CD4-positive, alpha-beta memory T cell (primary cell): ENCODE results near the gene MAPKBP1. TPM values are rescaled to one million over a fixed set of nuclear protein-coding genes. Genes with fewer than 3 reads are reported as not detected.

ENCODE experiments used
- CTCF ChIA-PET: fragments of 350-600 bp; sonication (Branson Sonifier 250); formaldehyde crosslinking; loops from one replicate; lab custom pipeline; 2021; ENCODE audit warnings: inconsistent platforms; ENCODE audit not compliant: partially characterized antibody; lab: Charles Lee
- POLR2A ChIA-PET: fragments of 350-600 bp; sonication (Branson Sonifier 250); formaldehyde crosslinking; loops from one replicate; lab custom pipeline; 2021; ENCODE audit not compliant: partially characterized antibody; lab: Charles Lee
- DNase-seq, 5 donors: peaks; one replicate each; pipeline versions ENCODE4 v3.0.0 to v3.0.0-alpha.2; 2020 to 2022; ENCODE audit warnings: mixed read lengths in 1 of 5
- H3K27ac ChIP-seq: one replicate; pipeline ENCODE4 v1.7.0; 2013; ENCODE audit warnings: low read depth, low read length
- H3K27me3 ChIP-seq: 2 replicates; pipeline ENCODE4 v1.7.0; 2013; ENCODE audit warnings: mild to moderate bottlenecking, low read length, moderate library complexity; ENCODE audit not compliant: insufficient read depth
- H3K36me3 ChIP-seq: 2 replicates; pipeline ENCODE4 v1.7.0; 2013; ENCODE audit warnings: mild to moderate bottlenecking, low read length, moderate library complexity; ENCODE audit not compliant: insufficient read depth
- H3K4me1 ChIP-seq: 2 replicates; pipeline ENCODE4 v1.7.0; 2013; ENCODE audit warnings: mild to moderate bottlenecking, low read length, moderate library complexity; ENCODE audit not compliant: insufficient read depth
- H3K4me3 ChIP-seq, 2 donors: one replicate each; pipeline ENCODE4 v1.7.0; 2013; ENCODE audit warnings: low read length in 2 of 2, mild to moderate bottlenecking in 1 of 2
- H3K9me3 ChIP-seq, 2 donors: one replicate each; pipeline ENCODE4 v1.7.0; 2013; ENCODE audit warnings: low read length in 2 of 2, control low read depth in 1 of 2; ENCODE audit not compliant: control insufficient read depth in 1 of 2
- H3K27ac Mint-ChIP-seq, 7 donors: one replicate each; pipeline ENCODE4 v1.8.0; 2020 to 2021; ENCODE audit warnings: mixed read lengths in 7 of 7, mild to moderate bottlenecking in 6 of 7, inconsistent platforms in 3 of 7, moderate library complexity in 3 of 7
- H3K27me3 Mint-ChIP-seq, 2 donors: one replicate each; pipeline ENCODE4 v1.8.0; 2020 to 2021; ENCODE audit warnings: mixed read lengths in 2 of 2
- H3K36me3 Mint-ChIP-seq, 2 donors: one replicate each; pipeline ENCODE4 v1.8.0; 2020 to 2021; ENCODE audit warnings: mixed read lengths in 2 of 2, inconsistent platforms in 1 of 2, mild to moderate bottlenecking in 1 of 2
- H3K4me1 Mint-ChIP-seq, 4 donors: one replicate each; pipeline ENCODE4 v1.8.0; 2020 to 2021; ENCODE audit warnings: mixed read lengths in 4 of 4, mild to moderate bottlenecking in 1 of 4
- H3K4me3 Mint-ChIP-seq, 8 donors: one replicate each; pipeline ENCODE4 v1.8.0; 2020 to 2021; ENCODE audit warnings: mixed read lengths in 8 of 8, mild to moderate bottlenecking in 7 of 8, moderate library complexity in 6 of 8, inconsistent platforms in 3 of 8
- H3K9me3 Mint-ChIP-seq, 8 donors: one replicate each; pipeline ENCODE4 v1.8.0; 2020 to 2021; ENCODE audit warnings: mixed read lengths in 8 of 8, mild to moderate bottlenecking in 5 of 8, inconsistent platforms in 3 of 8, moderate library complexity in 1 of 8
- intact Hi-C: fragments of 100-400 bp; cut with micrococcal nuclease; formaldehyde crosslinking; loops from one replicate; pipeline ENCODE4 v1.15.1; 2023
- polyA plus RNA-seq, 2 donors: library from polyadenylated mRNA; unstranded; fragments of 300-500 nt; fragmentation: Illumina TruSeq; gene quantifications; one replicate each; pipeline ENCODE4 v1.2.3, GENCODE V29; 2021
- total RNA-seq, 2 experiments: library from RNA; stranded (reverse); gene quantifications; one replicate each; pipeline ENCODE4 v1.2.3, GENCODE V29; 2021

The MAPKBP1 gene
- total and polyA plus RNA-seq, 4 experiments from 2014 or later = 0.87 to 42.6 (median 21.7) TPM

DNA sequence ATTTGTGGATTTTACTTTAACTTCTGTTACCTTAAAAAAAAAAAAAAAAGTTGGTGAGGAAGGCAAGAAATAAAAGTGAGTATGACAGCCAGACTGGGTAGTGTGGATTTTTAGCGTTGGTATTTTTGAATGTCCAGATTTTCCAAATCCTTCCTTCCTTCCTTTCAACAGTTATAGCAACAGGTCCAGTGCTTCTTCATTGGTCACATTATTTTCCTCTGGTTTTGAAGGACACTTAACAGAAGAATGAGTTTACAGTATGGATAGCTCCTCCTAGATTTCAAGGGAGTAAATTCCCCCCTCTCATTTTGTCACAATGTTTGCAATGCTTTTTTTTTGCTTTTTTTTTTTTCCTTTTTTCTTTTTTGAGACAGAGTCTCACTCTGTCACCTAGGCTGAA is 6.4 kb downstream of the MAPKBP1 start:
- no peaks in the 10 kb centered on the region for H3K9me3 ChIP-seq
- no peak overlapping the region for H3K4me3 ChIP-seq
- no peak overlapping the region for H3K27ac Mint-ChIP-seq
- H3K4me1 Mint-ChIP-seq = peaks cover 38 to 52% (median 45%) of the 10 kb centered on the region in 4 donors
- no peaks in the 10 kb centered on the region for H3K36me3 ChIP-seq
- no peak overlapping the region for H3K4me3 Mint-ChIP-seq
- no peaks in the 10 kb centered on the region for H3K27me3 ChIP-seq
- no peaks in the 10 kb centered on the region for H3K27me3 Mint-ChIP-seq
- peaks cover 31% of the 10 kb centered on the region for H3K4me1 ChIP-seq
- DNase-seq = no peak
- POLR2A ChIA-PET = no interaction called here
- no peak overlapping the region for H3K27ac ChIP-seq
- no peaks in the 10 kb centered on the region for H3K9me3 Mint-ChIP-seq
- H3K36me3 Mint-ChIP-seq = peaks cover 8 to 19% of the 10 kb centered on the region in 2 donors
- intact Hi-C loops = no loop called here
- CTCF ChIA-PET = interaction anchor here (1.0 to 12.3 kb wide), 2 partner anchors 14 to 29 kb away, joined by 4 to 327 read pairs; no protein-coding TSS in a partner anchor

DNA sequence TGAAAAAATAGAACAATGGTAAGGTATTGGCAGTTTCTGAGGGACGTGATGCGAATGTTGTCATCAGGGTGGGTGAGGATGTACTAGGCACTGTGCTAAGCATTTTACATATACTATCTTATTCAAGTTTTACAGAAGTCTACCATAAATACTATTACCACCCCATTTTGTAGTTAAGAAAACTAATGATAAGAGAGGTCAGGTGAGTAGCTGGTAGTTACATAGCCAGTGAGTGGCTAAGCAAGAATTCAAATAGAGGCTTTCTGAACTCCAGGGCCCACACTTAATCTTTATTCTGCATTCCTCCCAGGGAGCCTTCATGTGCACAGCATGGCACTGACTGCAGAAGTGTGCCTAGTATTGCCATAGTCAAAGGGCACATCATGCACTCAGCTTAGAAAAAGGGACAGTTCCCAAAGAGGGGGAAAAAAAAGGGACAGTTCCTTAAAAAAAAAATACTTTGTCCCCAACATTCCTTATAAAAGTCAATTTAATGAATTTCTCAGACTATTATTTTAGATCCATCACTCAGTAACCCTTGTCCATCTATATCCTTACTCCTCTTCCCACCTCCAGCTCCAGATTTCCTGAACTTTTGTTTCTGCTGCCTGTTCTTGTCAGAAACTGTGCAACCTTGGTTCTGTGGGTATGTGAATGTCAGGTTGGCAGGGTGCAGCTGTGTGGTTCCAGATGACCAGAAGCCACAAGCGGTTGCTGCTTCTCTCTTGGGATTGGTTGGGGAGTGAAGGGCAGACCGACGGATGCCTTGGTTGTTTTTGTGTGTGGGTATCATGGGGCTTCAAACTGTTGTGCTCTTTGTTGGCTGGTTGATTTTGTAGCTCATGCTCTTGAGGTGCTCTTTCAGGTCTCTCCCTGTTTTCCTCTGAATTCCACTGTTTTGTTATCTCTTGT is 8.3 kb downstream of the MAPKBP1 start:
- ChIA-PET CTCF (interaction anchor here (0.9 to 3.2 kb wide), 2 partner anchors 9 to 28 kb away, joined by 4 to 25 read pairs; partner anchors contain the start of gene MAPKBP1), POLR2A (interaction anchor here (1.4 kb wide), 1 partner anchor 9 kb away, joined by 5 read pairs; the partner anchor contains the start of gene MAPKBP1)
- Histone ChIP-seq H3K27ac (no peak overlapping the region), H3K36me3 (no peaks in the 10 kb centered on the region), H3K4me3 (no peak overlapping the region), H3K4me1 (peaks cover 12% of the 10 kb centered on the region), H3K9me3 (no peaks in the 10 kb centered on the region), H3K27me3 (no peaks in the 10 kb centered on the region)
- Mint-ChIP-seq H3K27ac (no peak overlapping the region), H3K27me3 (no peaks in the 10 kb centered on the region), H3K36me3 (peaks cover 8 to 19% of the 10 kb centered on the region in 2 donors), H3K9me3 (no peaks in the 10 kb centered on the region), H3K4me1 (peaks cover 25 to 36% (median 28%) of the 10 kb centered on the region in 4 donors), H3K4me3 (no peak overlapping the region)
- no peak for DNase-seq
- intact Hi-C loops = no loop called here

DNA sequence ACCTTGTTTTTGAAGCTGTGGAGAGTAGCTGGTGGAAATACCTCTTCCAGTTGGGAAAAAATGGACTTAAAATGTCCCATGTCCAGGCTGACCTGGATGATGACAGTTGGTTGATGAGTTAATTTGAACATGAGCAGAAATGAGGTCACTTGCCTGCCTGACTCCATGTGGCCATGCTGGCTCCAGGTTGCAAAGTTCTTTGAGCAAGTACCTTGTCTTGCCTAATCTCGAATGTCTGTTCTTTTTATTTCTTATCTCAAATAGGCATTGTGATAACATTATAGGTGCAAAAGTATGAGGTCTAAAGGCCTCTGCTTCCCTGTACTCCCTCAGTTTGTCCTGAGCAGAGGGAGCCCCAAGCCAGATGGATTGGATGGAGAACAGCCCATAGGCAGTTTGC is 9.0 kb downstream of the MAPKBP1 start:
- Mint-ChIP-seq H3K36me3 (peaks cover 8 to 19% of the 10 kb centered on the region in 2 donors), H3K4me3 (no peak overlapping the region), H3K27ac (no peak overlapping the region), H3K27me3 (no peaks in the 10 kb centered on the region), H3K4me1 (peaks cover 22 to 30% (median 23%) of the 10 kb centered on the region in 4 donors), H3K9me3 (no peaks in the 10 kb centered on the region)
- H3K36me3 ChIP-seq = no peaks in the 10 kb centered on the region
- H3K27ac ChIP-seq = no peak overlapping the region
- H3K27me3 ChIP-seq = no peaks in the 10 kb centered on the region
- no peak for DNase-seq
- CTCF ChIA-PET = interaction anchor here (0.9 to 3.2 kb wide), 3 partner anchors 10 to 28 kb away, joined by 3 to 25 read pairs (median 4); partner anchors contain the start of gene MAPKBP1
- H3K9me3 ChIP-seq = no peaks in the 10 kb centered on the region
- no peak overlapping the region for H3K4me3 ChIP-seq
- H3K4me1 ChIP-seq = peaks cover 5% of the 10 kb centered on the region
- intact Hi-C loops = no loop called here
- POLR2A ChIA-PET = interaction anchor here (1.4 to 1.5 kb wide), 2 partner anchors 9 kb away, joined by 5 to 6 read pairs; partner anchors contain the start of gene MAPKBP1

DNA sequence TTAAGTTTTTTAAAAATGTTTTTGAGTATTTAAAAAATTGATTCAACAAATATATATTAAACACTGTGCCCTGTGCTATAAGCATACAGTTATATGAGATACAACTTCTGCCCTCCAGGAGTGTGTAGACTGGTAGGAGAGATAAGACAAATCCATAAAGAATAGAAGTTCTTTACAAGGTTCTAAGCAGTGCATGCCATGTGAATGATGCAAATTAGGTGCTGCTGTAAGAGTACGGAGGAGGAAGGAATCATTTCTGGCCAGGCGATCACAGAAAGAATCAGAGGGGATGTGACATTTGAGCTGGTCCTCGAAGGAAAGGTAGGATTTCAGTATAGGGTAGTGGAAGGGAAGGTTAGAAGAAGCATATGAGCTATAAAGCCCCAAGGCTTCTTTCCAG is 14.0 kb downstream of the MAPKBP1 start:
- H3K4me3 ChIP-seq = no peak overlapping the region
- no peak for DNase-seq
- H3K4me1 ChIP-seq = peaks cover 19% of the 10 kb centered on the region
- no peak overlapping the region for H3K27ac ChIP-seq
- intact Hi-C loops = no loop called here
- Mint-ChIP-seq H3K27ac (peak overlapping the region in 1 of 7 donors; percentile 23), H3K36me3 (peaks cover 0 to 3% of the 10 kb centered on the region in 2 donors), H3K9me3 (no peaks in the 10 kb centered on the region), H3K4me1 (peaks cover 31 to 45% (median 37%) of the 10 kb centered on the region in 4 donors), H3K4me3 (no peak overlapping the region), H3K27me3 (no peaks in the 10 kb centered on the region)
- no peaks in the 10 kb centered on the region for H3K9me3 ChIP-seq
- H3K36me3 ChIP-seq = no peaks in the 10 kb centered on the region
- POLR2A ChIA-PET = interaction anchor here (1.5 kb wide), 1 partner anchor 11 kb away, joined by 3 read pairs; no protein-coding TSS in a partner anchor
- CTCF ChIA-PET = interaction anchor here (0.5 to 1.1 kb wide), 2 partner anchors 11 to 54 kb away, joined by 3 read pairs; no protein-coding TSS in a partner anchor
- H3K27me3 ChIP-seq = no peaks in the 10 kb centered on the region

DNA sequence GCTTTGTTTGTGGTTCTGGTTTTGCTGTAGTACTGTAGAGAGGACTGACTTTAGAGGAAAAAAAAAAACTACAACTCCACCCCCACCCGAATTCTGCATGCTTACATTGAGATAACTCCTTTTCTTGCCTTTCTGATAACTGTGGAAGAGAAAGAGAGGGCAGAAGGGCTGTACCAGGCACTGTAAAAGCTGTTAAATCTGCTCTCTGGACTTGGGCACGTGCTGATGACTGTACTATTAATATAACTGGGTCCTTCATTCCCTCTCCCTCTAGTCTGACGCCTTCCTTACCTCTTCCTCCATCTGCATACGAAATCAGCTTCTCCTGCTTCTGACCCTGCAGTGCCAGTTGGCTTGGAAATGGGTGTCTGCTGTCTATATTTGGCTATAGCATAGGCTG is 15.0 kb downstream of the MAPKBP1 start:
- ChIA-PET CTCF (interaction anchor here (1.1 to 1.5 kb wide), 2 partner anchors 16 to 22 kb away, joined by 4 read pairs; no protein-coding TSS in a partner anchor), POLR2A (interaction anchor here (1.3 kb wide), 1 partner anchor 12 kb away, joined by 3 read pairs; no protein-coding TSS in a partner anchor)
- no peaks in the 10 kb centered on the region for H3K9me3 Mint-ChIP-seq
- H3K27me3 Mint-ChIP-seq = no peaks in the 10 kb centered on the region
- peaks cover 29 to 45% (median 36%) of the 10 kb centered on the region in 4 donors for H3K4me1 Mint-ChIP-seq
- Histone ChIP-seq H3K4me1 (peaks cover 19% of the 10 kb centered on the region), H3K27ac (no peak overlapping the region), H3K36me3 (no peaks in the 10 kb centered on the region), H3K27me3 (no peaks in the 10 kb centered on the region), H3K9me3 (no peaks in the 10 kb centered on the region), H3K4me3 (no peak overlapping the region)
- intact Hi-C loops = no loop called here
- no peak for DNase-seq
- H3K27ac Mint-ChIP-seq = peak overlapping the region in 1 of 7 donors; percentile 30
- no peaks in the 10 kb centered on the region for H3K36me3 Mint-ChIP-seq
- H3K4me3 Mint-ChIP-seq = no peak overlapping the region

DNA sequence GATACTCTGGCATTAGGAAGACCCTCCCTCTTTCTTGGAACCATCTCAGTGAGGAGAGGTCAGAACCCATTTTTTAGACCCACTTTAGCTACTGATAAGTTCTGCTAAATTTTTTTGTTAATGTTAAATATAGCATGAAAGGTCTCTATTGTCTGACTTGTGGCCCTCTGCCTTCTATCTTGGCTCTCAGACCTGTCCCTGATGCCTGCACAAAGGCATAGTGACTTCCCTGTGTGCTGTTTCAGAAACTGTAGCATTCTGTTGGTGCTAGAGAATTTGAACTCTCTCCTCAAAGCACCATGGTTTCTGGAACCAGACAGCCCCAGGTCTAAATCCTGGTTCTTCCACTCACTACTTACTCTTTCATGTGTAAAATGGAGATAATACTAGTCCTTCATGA is 15.4 kb downstream of the MAPKBP1 start:
- H3K9me3 Mint-ChIP-seq = no peaks in the 10 kb centered on the region
- no peak overlapping the region for H3K27ac Mint-ChIP-seq
- no peak overlapping the region for H3K27ac ChIP-seq
- DNase-seq = no peak
- H3K27me3 Mint-ChIP-seq = no peaks in the 10 kb centered on the region
- CTCF ChIA-PET = interaction anchor here (1.1 to 1.5 kb wide), 2 partner anchors 17 to 22 kb away, joined by 4 read pairs; no protein-coding TSS in a partner anchor
- no peak overlapping the region for H3K4me3 Mint-ChIP-seq
- no peaks in the 10 kb centered on the region for H3K9me3 ChIP-seq
- H3K4me1 Mint-ChIP-seq = peaks cover 30 to 45% (median 36%) of the 10 kb centered on the region in 4 donors
- H3K27me3 ChIP-seq = no peaks in the 10 kb centered on the region
- intact Hi-C loops = no loop called here
- H3K36me3 ChIP-seq = no peaks in the 10 kb centered on the region
- H3K36me3 Mint-ChIP-seq = no peaks in the 10 kb centered on the region
- no peak overlapping the region for H3K4me3 ChIP-seq
- peaks cover 19% of the 10 kb centered on the region for H3K4me1 ChIP-seq
- POLR2A ChIA-PET = interaction anchor here (1.3 kb wide), 1 partner anchor 12 kb away, joined by 3 read pairs; no protein-coding TSS in a partner anchor
